Neutrophil (primary cell): ENCODE measurements around the gene ADGRD1.

Experiments used
- H3K27ac ChIP-seq: fragments of 200-600 bp; sonication (generic); 2 replicates; pipeline ENCODE4 v1.5.1; 2016; ENCODE audit warnings: mild to moderate bottlenecking, moderate library complexity
- H3K27me3 ChIP-seq: fragments of 200-600 bp; sonication (generic); 2 replicates; pipeline ENCODE4 v1.6.0; 2016; ENCODE audit warnings: mild to moderate bottlenecking
- H3K36me3 ChIP-seq: fragments of 200-600 bp; sonication (generic); 2 replicates; pipeline ENCODE4 v1.5.1; 2017
- H3K4me1 ChIP-seq, 2 experiments: fragments of 200-600 bp in 1 of 2; sonication (generic) in 1 of 2; 1 replicate in 1 of 2; 2 replicates in 1 of 2; pipeline versions ENCODE4 v1.5.1 to v1.6.1; 2013 to 2016; ENCODE audit warnings: low read depth in 1 of 2, low read length in 1 of 2, mild to moderate bottlenecking in 1 of 2, moderate library complexity in 1 of 2; ENCODE audit not compliant: control insufficient read depth in 1 of 2, insufficient read depth in 1 of 2
- H3K4me3 ChIP-seq, 2 experiments: fragments of 200-600 bp in 1 of 2; sonication (generic) in 1 of 2; 1 replicate in 1 of 2; 2 replicates in 1 of 2; pipeline ENCODE4 v1.5.1; 2013 to 2016; ENCODE audit warnings: low read depth in 1 of 2, low read length in 1 of 2, mild to moderate bottlenecking in 1 of 2, moderate library complexity in 1 of 2
- H3K9me3 ChIP-seq: fragments of 200-600 bp; sonication (generic); 2 replicates; pipeline ENCODE4 v1.5.1; 2016
- TF ChIP-seq, protein P1 (sequence below): fragments of 200-600 bp; sonication (generic); IDR thresholded peaks from 2 replicates; pipeline ENCODE4 v1.5.1; 2016; ENCODE audit warnings: antibody characterized with exemption

Gene ADGRD1

DNA sequence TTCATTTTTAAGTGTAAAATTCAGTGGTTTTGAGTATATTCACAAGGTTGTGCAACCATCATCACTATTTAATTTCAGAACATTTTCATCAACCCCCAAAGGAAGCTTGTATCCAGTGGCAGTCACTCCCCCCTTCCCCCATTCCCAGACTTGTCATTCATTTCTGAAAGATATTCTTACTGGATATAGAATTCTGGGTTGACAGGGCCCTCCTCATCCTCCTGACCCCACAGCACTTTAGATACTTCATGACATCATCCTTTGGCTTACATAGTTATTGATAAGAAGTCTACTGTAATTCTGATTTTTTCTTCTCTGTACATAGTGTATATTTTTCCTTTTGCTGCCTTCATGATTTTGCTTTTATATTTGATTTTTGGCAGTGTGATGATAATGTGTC is 8.8 kb upstream of the ADGRD1 start:
- no peak overlapping the region for H3K27ac ChIP-seq
- TF ChIP-seq, protein P1, sequence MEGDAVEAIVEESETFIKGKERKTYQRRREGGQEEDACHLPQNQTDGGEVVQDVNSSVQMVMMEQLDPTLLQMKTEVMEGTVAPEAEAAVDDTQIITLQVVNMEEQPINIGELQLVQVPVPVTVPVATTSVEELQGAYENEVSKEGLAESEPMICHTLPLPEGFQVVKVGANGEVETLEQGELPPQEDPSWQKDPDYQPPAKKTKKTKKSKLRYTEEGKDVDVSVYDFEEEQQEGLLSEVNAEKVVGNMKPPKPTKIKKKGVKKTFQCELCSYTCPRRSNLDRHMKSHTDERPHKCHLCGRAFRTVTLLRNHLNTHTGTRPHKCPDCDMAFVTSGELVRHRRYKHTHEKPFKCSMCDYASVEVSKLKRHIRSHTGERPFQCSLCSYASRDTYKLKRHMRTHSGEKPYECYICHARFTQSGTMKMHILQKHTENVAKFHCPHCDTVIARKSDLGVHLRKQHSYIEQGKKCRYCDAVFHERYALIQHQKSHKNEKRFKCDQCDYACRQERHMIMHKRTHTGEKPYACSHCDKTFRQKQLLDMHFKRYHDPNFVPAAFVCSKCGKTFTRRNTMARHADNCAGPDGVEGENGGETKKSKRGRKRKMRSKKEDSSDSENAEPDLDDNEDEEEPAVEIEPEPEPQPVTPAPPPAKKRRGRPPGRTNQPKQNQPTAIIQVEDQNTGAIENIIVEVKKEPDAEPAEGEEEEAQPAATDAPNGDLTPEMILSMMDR: no peak
- H3K4me1 ChIP-seq: no peaks in the 10 kb centered on the region
- no peak overlapping the region for H3K4me3 ChIP-seq
- H3K9me3 ChIP-seq: no peaks in the 10 kb centered on the region
- H3K27me3 ChIP-seq: no peaks in the 10 kb centered on the region
- no peaks in the 10 kb centered on the region for H3K36me3 ChIP-seq

DNA sequence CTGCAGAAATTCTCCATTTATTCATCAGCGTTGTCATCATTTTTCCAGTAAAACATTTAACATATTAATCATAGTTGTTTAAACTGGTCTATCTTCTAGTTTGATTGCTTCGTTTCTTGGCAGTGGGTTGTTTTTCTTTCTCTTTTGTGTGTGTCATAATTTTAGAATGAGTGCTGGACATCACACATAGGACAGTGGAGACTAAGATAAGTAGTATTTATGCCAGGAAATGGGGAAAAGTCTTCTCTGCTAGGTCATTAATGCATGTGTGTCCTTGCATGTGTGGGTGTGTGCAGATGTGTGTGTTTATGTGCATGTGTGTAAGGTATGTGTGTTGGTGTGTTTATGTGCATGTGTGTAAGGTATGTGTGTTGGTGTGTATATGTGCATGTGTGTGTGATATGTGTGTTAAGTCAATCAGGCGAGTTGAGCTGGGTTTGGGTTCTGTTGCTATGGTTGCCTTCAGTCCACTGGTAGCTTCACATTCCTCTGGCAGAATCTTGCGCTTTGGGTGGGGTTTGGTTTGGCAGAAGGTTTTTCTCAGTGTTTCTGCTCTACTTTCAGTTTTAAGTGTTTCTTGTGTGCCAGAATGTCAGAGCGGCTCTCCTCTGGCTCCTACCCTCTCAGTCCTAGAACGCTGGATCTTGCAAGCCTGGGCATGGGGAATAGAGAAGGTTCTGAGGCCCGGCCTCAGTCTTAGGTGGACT is 7.8 kb upstream of the ADGRD1 start:
- no peak overlapping the region for H3K4me3 ChIP-seq
- TF ChIP-seq, protein P1: no peak

DNA sequence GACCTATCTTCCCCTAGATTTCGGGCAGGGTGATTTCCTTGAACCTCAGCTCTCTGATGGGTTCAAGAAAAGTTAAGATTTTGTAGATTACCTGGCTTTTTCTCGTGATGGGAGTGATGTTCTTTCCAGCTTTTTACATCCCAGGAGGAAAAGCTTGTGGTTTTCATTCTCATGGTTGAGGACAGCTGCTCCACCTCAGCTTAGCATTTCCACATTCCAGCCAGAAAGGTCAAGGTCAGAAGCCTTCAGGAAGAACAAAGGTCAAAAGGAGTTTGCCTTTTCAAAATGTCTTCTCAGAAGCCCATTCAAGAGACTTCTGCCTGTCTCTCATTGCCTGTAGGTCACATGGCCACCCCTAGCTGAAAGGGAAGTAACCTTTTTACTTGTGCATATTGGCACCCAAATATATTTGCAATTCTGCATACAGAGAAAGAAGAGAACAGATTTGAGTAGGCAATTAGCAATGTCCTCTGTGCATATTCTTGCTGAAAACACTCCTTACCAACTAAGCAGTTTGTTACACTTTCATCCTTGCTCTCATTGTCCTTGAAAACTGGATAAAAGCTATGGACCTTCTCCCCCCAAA is 6.6 kb upstream of the ADGRD1 start:
- no peaks in the 10 kb centered on the region for H3K9me3 ChIP-seq
- TF ChIP-seq, protein P1: no peak
- H3K27ac ChIP-seq: no peak overlapping the region
- H3K27me3 ChIP-seq: no peaks in the 10 kb centered on the region
- no peaks in the 10 kb centered on the region for H3K4me1 ChIP-seq
- H3K36me3 ChIP-seq: no peaks in the 10 kb centered on the region
- no peak overlapping the region for H3K4me3 ChIP-seq

More for the DNA sequence above, 7.8 kb upstream of the ADGRD1 start:
- Histone ChIP-seq H3K36me3 (no peaks in the 10 kb centered on the region), H3K27me3 (no peaks in the 10 kb centered on the region), H3K4me1 (no peaks in the 10 kb centered on the region), H3K9me3 (no peaks in the 10 kb centered on the region), H3K27ac (no peak overlapping the region)

DNA sequence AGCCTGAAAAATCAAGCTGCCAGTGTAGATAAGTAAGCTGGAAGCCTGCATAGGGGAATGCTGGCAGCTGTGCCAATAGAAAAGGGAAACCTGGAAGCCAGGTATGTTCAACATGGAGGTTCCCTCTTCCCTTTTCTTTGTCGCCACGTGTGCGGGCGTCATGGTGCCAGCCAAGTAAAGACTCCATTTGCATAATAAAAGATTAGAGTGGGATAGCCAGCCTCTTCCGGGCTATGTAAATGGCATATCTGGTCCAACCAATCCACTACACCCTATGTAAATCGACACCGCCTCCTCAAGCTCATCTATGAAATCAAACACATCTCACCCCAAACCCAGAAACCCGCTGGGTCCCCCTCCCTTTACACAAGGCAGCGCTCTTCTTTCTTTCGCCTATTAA is 5.6 kb upstream of the ADGRD1 start:
- H3K36me3 ChIP-seq: no peaks in the 10 kb centered on the region
- no peak overlapping the region for H3K27ac ChIP-seq
- no peak overlapping the region for H3K4me3 ChIP-seq
- peaks cover 3% of the 10 kb centered on the region for H3K27me3 ChIP-seq
- H3K4me1 ChIP-seq: no peaks in the 10 kb centered on the region
- H3K9me3 ChIP-seq: no peaks in the 10 kb centered on the region
- TF ChIP-seq, protein P1: no peak

DNA sequence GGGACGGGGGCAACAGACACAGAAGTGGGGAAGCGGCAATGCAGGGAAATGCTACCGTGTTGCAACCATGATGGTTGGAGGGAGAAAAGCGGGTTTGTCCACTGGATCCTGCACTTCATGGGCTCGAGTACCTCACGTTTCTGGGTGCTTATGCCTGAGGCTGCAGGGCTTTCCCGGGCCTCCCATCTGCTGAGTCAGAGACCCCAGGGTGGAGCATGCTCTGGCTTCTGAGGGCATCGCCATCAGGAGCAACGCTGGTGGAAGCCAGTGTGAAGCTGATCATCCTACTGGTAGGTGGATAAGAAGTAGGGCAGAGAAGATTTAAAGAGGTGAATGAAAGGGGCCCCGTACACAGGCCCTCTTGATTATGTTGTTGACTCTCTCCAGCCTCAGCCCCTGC is 5.0 kb upstream of the ADGRD1 start:
- Histone ChIP-seq H3K36me3 (no peaks in the 10 kb centered on the region), H3K27ac (no peak overlapping the region), H3K4me3 (no peak overlapping the region), H3K27me3 (peaks cover 10% of the 10 kb centered on the region), H3K4me1 (no peaks in the 10 kb centered on the region), H3K9me3 (no peaks in the 10 kb centered on the region)
- TF ChIP-seq, protein P1: no peak
